ENCODE results near the gene STPG1. TPM values are rescaled to one million over a fixed set of nuclear protein-coding genes. Genes with fewer than 3 reads are reported as not detected.

Gene STPG1
- total RNA-seq, 2 donors from 2014 or later, result 13.0 to 17.8 TPM

DNA sequence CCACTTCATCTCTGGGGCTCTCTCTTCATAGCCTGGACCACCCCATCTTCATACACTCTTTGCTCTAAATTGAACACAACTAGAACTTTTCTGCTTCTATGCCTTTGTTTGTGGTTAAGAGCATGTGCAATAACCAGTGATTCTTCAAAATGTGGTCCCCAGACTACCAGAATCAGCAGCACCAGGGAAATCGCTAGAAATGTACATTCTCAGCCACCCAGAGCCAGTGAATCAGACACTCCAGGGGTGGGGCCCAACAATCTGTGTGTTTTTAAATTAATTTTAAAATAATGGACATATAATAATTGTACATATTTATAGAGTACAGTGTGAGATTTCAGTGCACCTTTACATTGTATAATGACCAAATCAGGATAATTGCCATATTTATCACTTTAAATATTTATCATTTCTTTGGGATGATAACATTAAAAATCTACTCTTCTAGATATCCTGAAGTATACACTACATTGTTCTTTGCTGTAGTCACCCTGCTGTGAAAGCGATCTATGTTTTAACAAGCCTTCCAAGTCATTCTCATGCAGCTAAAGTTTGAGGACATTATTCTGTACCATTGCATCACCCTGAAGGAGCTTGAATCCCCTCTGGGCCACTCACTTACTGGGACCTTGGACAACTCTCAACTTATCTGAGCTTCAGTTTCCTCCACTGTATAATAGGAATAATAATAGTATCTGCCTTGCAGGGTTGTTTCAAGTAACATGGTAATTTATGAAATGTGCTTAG lies 83.6 kb downstream of the STPG1 start:
- H3K27me3 Mint-ChIP-seq (ENCODE audit: low read depth), result peaks cover 79% of the 10 kb centered on the region
- ATAC-seq (replicated peaks in 1 of 2) (no peak), DNase-seq (no peak)
- H3K9me3 Mint-ChIP-seq, result no peaks in the 10 kb centered on the region
- no peak overlapping the region for H3K4me3 Mint-ChIP-seq
- H3K36me3 Mint-ChIP-seq (ENCODE audit: insufficient read depth in 2 of 2), result no peaks in the 10 kb centered on the region
- no peak overlapping the region for H3K27ac Mint-ChIP-seq
- no peaks in the 10 kb centered on the region for H3K4me1 Mint-ChIP-seq (ENCODE audit: low read depth)

GRCh38 chr1:24329331-24329730 lies 84.3 kb downstream of the STPG1 start:
- H3K9me3 Mint-ChIP-seq, result no peaks in the 10 kb centered on the region
- DNase-seq (no peak), ATAC-seq (replicated peaks in 1 of 2) (no peak)
- H3K4me3 Mint-ChIP-seq, result no peak overlapping the region
- H3K27me3 Mint-ChIP-seq (ENCODE audit: low read depth), result peaks cover 80% of the 10 kb centered on the region
- no peaks in the 10 kb centered on the region for H3K4me1 Mint-ChIP-seq (ENCODE audit: low read depth)
- no peaks in the 10 kb centered on the region for H3K36me3 Mint-ChIP-seq (ENCODE audit: insufficient read depth in 2 of 2)
- H3K27ac Mint-ChIP-seq, result no peak overlapping the region

- ATAC-seq (replicated peaks in 1 of 2) (no peak), DNase-seq (no peak)
- Mint-ChIP-seq H3K27ac (no peak overlapping the region), H3K4me1 (ENCODE audit: low read depth) (no peaks in the 10 kb centered on the region), H3K9me3 (no peaks in the 10 kb centered on the region), H3K27me3 (ENCODE audit: low read depth) (peaks cover 79% of the 10 kb centered on the region), H3K36me3 (ENCODE audit: insufficient read depth in 2 of 2) (no peaks in the 10 kb centered on the region), H3K4me3 (no peak overlapping the region)
These were observed 85.7 kb downstream of the STPG1 start for GRCh38 chr1:24327891-24328290.

DNA sequence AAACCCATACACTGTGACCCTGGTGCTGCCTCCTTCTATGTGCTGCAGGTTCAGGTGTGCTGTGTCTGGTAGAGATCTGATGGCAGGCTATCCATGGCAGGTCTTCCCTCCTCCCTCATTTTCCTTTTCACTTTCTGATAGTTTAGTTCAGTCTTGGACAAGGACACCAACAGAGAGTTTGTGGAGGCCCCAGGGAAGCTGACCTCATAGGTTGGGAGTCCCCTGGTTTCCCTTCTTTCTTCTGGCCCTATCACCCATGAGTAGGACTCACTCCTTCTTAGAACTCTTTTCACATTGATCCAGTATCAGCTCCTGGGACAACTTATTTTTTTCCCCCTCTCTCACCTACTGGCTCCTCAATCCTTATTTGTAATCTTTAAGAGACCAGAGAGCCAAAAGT lies 86.1 kb downstream of the STPG1 start:
- no peaks in the 10 kb centered on the region for H3K9me3 Mint-ChIP-seq

GRCh38 chr1:24325587-24326449 lies 87.8 kb downstream of the STPG1 start:
- ATAC-seq (replicated peaks in 1 of 2) (no peak), DNase-seq (no peak)
- Mint-ChIP-seq H3K9me3 (no peaks in the 10 kb centered on the region), H3K4me3 (no peak overlapping the region), H3K36me3 (ENCODE audit: insufficient read depth in 2 of 2) (no peaks in the 10 kb centered on the region), H3K27ac (no peak overlapping the region), H3K4me1 (ENCODE audit: low read depth) (peaks cover 16% of the 10 kb centered on the region), H3K27me3 (ENCODE audit: low read depth) (peaks cover 77% of the 10 kb centered on the region)

More for the DNA sequence above, 86.1 kb downstream of the STPG1 start:
- DNase-seq, result no peak
- peaks cover 82% of the 10 kb centered on the region for H3K27me3 Mint-ChIP-seq (ENCODE audit: low read depth)
- H3K4me1 Mint-ChIP-seq (ENCODE audit: low read depth), result peaks cover under 1% of the 10 kb centered on the region
- ATAC-seq (replicated peaks in 1 of 2), result no peak
- no peak overlapping the region for H3K4me3 Mint-ChIP-seq
- no peak overlapping the region for H3K27ac Mint-ChIP-seq
- no peaks in the 10 kb centered on the region for H3K36me3 Mint-ChIP-seq (ENCODE audit: insufficient read depth in 2 of 2)

DNA sequence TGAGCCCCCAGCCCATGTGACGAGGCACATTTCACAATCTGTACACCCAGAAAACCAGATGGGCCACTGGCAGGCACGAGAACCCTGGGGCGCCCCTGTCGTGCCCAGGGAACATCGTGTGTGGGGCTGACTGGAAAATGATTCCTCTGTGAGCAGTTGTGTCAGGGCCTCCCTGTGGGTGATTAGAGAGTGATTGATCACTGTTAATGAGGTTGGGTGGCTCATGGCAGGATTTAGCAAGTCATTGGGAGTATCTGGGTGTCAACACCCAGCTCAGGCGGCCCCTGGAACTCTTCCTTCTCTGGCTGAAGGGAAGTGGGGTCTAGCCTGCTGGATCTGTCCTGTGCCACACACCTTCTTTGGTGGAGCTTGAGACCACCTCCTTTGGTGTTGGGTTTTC lies 88.7 kb downstream of the STPG1 start:
- Mint-ChIP-seq H3K27me3 (ENCODE audit: low read depth) (peaks cover 80% of the 10 kb centered on the region), H3K4me1 (ENCODE audit: low read depth) (peaks cover 25% of the 10 kb centered on the region), H3K36me3 (ENCODE audit: insufficient read depth in 2 of 2) (no peaks in the 10 kb centered on the region), H3K27ac (no peak overlapping the region), H3K4me3 (no peak overlapping the region), H3K9me3 (no peaks in the 10 kb centered on the region)
- ATAC-seq (replicated peaks in 1 of 2) (no peak), DNase-seq (no peak)

- ATAC-seq (replicated peaks in 1 of 2) (no peak), DNase-seq (no peak)
- Mint-ChIP-seq H3K4me3 (no peak overlapping the region), H3K27ac (no peak overlapping the region), H3K36me3 (ENCODE audit: insufficient read depth in 2 of 2) (no peaks in the 10 kb centered on the region), H3K4me1 (ENCODE audit: low read depth) (peaks cover 41% of the 10 kb centered on the region), H3K27me3 (ENCODE audit: low read depth) (peaks cover 86% of the 10 kb centered on the region), H3K9me3 (no peaks in the 10 kb centered on the region)
These were observed 90.3 kb downstream of the STPG1 start for GRCh38 chr1:24323281-24323680.

- DNase-seq, result no peak
- H3K4me3 Mint-ChIP-seq, result peak overlapping the region; percentile 93 to 94
These were observed 91.0 kb downstream of the STPG1 start for GRCh38 chr1:24322470-24323177.

GRCh38 chr1:24321697-24322469 lies 91.7 kb downstream of the STPG1 start:
- peak overlapping the region; percentile 93 to 94 for H3K4me3 Mint-ChIP-seq
- H3K4me1 Mint-ChIP-seq (ENCODE audit: low read depth), result peaks cover 53% of the 10 kb centered on the region
- H3K27ac Mint-ChIP-seq, result no peak overlapping the region
- peaks cover 84% of the 10 kb centered on the region for H3K27me3 Mint-ChIP-seq (ENCODE audit: low read depth)
- DNase-seq (peak; percentile 86 to 87), ATAC-seq (replicated peaks in 1 of 2) (peak; percentile 86 to 94)
- H3K9me3 Mint-ChIP-seq, result no peaks in the 10 kb centered on the region
- H3K36me3 Mint-ChIP-seq (ENCODE audit: insufficient read depth in 2 of 2), result no peaks in the 10 kb centered on the region

More at GRCh38 chr1:24322470-24323177, 91.0 kb downstream of the STPG1 start:
- no peak overlapping the region for H3K27ac Mint-ChIP-seq
- ATAC-seq (replicated peaks in 1 of 2), result no peak
- H3K4me1 Mint-ChIP-seq (ENCODE audit: low read depth), result peaks cover 48% of the 10 kb centered on the region
- no peaks in the 10 kb centered on the region for H3K9me3 Mint-ChIP-seq
- peaks cover 86% of the 10 kb centered on the region for H3K27me3 Mint-ChIP-seq (ENCODE audit: low read depth)
- no peaks in the 10 kb centered on the region for H3K36me3 Mint-ChIP-seq (ENCODE audit: insufficient read depth in 2 of 2)

GRCh38 chr1:24321126-24321525 lies 92.5 kb downstream of the STPG1 start:
- Mint-ChIP-seq H3K36me3 (ENCODE audit: insufficient read depth in 2 of 2) (no peaks in the 10 kb centered on the region), H3K4me3 (peak overlapping the region; percentile 93 to 94), H3K4me1 (ENCODE audit: low read depth) (peaks cover 53% of the 10 kb centered on the region), H3K9me3 (no peaks in the 10 kb centered on the region), H3K27me3 (ENCODE audit: low read depth) (peaks cover 83% of the 10 kb centered on the region), H3K27ac (no peak overlapping the region)
- ATAC-seq (replicated peaks in 1 of 2) (peak; percentile 20 to 33), DNase-seq (peak; percentile 28 to 49)

GRCh38 chr1:24319962-24320361 lies 93.6 kb downstream of the STPG1 start:
- Mint-ChIP-seq H3K4me1 (ENCODE audit: low read depth) (peaks cover 53% of the 10 kb centered on the region), H3K36me3 (ENCODE audit: insufficient read depth in 2 of 2) (no peaks in the 10 kb centered on the region), H3K4me3 (peak overlapping the region; percentile 53 to 79), H3K27ac (no peak overlapping the region), H3K9me3 (no peaks in the 10 kb centered on the region), H3K27me3 (ENCODE audit: low read depth) (peaks cover 82% of the 10 kb centered on the region)
- ATAC-seq (replicated peaks in 1 of 2) (no peak), DNase-seq (no peak)

GRCh38 chr1:24319312-24319863 lies 94.2 kb downstream of the STPG1 start, which contains the start of gene GRHL3:
GRHL3 (plus strand) TSS chr1:24319357; CDS start chr1:24319552, 195 bp downstream.
- ATAC-seq (replicated peaks in 1 of 2) (no peak), DNase-seq (peak in 1 of 2 donors; percentile 14)
- Mint-ChIP-seq H3K4me3 (peak within 1 kb of the TSS; percentile 53 to 79), H3K4me1 (ENCODE audit: low read depth) (peaks cover 53% of the 10 kb centered on the region), H3K27me3 (ENCODE audit: low read depth) (peaks cover 83% of the 10 kb centered on the region), H3K27ac (no peak within 1 kb of the TSS), H3K36me3 (ENCODE audit: insufficient read depth in 2 of 2) (no peaks in the 10 kb centered on the region), H3K9me3 (no peaks in the 10 kb centered on the region)
